Fibroblast of skin of right biceps (primary cell): ENCODE measurements around the gene ASPN.
"Not testable (repeated sequence)": the region's sequence is repeated elsewhere in the genome, so short reads cannot be mapped to it uniquely, and the experiment has no call there.

ENCODE experiments used
- DNase-seq: peaks from one replicate; pipeline ENCODE4 v3.0.0-alpha.2; 2013

The ASPN gene

DNA sequence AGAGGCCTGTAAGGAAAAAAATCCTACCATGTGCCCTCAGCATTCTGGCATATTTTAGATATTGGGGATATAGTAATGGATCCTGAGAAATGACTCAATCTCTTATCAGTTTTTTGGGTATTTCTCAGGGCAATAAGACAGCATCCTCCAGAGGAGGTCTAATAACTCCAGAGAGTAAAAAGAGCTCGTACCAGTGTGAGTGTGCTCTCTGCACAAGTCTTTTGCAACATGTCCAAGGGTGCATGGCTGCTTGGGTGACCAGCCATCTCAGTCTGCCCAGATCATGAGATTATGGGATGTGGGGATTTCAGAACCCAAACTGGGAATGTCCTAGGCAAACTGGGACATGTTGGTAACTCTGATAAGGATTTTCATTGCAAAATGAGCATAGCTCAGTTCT, 15.3 kb downstream of the ASPN start:
- no peak for DNase-seq

DNA sequence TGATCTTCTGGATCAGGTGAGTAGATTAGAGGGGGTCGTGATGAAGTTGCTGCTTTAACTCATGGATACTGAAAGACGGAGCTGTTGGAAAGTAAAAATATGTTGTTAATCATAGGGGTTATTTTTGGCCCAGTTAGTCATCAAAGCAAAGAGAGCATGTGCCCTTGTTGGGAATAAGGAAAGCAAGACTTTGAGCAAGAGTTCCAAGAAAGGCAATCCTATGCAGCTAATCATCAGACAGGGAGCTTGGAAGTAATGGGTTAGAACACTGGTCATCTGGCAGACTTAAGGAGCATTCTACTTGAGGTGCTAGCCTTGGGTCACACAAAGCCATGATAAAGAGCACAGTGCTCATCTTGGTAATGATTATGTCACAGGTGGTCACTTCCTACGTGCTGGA, 18.3 kb downstream of the ASPN start:
- DNase-seq: peak; percentile 94

DNA sequence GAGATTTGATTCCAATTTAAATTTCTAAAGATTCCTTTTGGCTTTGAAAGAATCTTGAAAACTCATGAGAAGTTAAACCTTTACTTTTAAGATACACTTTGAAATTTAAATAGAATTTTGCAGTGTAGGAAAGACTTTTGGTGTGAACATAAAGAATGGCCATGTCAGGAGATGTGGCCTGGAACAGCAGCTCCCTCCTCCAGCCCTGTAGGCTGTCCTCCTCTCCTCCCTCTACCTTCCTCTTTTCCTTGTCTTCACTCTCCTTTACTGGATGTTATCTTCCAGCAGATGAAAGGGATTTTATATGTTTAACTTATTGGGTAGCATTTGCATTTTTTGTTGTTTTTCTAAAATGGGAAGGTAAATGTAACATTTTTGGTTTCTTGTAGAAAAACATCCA, 18.9 kb downstream of the ASPN start:
- no peak for DNase-seq

DNA sequence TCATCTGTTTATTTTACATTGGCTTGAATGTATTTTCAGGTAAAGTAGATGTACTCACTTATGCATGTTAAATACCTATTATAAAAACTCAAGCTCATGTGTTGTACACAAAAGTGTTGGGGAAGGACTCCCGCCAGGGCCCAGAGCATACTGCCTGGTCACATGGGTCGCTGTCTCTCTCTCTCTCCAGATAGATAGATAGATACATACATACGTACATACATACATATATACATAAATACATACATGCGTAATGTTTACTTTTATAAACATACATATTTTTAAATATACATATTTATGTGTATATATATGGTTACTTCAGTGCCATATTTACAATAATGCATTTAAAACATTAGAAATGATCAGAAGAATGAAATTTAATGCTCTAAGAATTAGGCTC, 24.7 kb downstream of the ASPN start:
- DNase-seq: no peak

DNA sequence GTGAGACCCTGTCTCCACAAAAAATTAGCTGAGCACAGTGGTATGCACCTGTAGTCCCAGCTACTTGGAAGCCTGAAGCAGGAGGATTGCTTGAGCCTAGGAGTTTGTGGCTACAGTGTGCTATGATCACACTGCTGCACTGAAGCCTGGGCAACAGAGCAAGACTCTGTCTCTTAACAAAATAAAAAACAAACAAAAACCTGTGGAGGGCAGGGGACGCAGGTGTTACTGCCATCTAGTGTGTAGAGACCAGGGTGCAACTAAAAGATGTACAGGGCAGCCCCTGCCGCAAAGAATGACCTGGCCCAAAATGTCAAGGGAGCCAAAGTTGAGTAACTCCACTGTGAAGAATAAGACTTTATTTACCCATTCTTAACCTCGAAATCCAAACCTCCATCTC, 27.1 kb downstream of the ASPN start:
- DNase-seq: no peak

DNA sequence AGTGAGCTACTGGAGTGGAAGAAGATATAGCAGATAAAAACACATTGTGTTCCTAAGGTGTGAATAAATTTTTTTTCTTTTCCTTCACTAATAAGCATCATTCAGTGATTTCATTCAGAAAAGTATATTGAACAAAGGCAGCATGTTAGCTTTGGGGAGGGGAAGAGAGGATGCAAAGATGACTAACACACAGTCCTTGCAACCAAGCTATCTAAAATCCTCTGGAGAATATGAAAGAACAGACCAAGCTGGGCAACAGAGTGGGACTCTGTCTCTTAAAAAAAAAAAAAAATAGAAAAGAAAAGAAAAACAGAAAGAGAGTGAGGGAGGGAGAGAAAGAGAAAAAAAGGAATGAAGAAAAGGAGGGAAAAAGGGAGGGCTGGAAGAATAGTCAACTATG, 35.8 kb downstream of the ASPN start:
- DNase-seq: peak; percentile 24

DNA sequence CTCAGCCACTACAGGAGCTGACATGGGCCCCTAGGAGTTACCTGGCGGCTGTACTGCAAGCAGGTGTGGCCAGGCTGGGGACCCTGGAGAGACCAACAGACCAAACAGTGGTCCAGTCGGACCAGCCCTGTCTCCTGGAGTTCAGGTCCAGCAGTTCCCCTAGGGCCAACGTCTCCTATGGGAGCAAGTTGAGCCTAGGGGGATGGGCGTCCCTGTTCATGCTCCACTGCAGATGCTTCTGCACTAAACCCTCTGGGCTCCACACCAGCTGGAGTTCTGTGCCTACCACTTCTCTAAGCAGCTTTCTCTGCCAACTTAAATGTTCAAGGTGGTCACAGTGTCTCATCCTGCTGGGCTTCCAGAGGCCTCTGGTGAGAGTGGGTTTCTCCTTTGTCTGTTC, 37.5 kb downstream of the ASPN start:
- no peak for DNase-seq

DNA sequence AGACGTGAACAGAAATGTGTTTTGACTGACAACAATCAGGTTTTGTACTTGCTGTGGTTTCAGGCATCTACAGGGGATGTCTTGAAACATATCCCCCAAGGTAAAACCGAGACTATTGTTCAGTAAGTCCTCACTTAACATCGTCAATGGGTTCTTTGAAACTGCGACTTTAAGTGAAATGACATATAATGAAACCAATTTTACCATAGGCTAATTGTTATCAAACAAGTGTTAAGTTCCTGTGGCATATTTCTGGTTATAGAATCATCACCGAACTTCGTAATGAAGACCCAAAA, 41.6 kb downstream of the ASPN start:
- no peak for DNase-seq

DNA sequence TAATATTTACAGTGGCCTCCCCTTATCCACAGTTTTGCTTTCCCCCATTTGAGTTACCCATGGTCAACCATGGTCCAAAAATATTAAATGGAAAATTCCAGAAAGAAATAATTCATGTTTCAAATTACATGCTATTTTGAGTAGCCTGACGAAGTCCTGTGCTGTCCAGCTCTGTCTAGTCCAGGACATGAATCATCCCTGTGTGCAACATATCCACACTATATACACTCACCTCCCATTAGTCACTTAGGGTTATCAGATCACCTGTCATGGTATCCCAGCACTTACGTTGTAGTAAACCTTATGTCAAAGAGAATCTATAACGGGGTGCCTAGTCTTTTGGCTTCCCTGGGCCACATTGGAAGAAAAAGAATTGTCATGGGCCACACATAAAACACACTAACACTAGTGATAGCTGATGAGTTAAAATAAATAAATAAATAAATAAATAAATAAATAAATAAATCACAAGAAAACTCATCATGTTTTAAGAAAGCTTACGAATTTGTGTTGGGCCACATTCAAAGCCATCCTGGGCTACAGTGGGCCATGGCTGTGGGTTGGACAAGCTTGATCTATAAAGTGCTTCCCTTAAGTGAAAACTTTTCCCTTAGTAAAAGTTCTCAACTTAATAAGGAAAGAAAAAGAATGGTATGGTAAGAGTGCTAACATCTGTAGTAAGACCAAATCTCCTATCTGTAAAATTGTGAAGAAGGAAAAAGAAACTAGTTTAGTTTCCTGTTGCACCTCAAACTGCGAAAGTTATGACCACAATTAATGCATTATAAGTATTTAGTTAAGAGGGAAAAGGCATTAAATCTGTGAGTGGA, 42.2 kb downstream of the ASPN start:
- DNase-seq: peak; percentile 36

DNA sequence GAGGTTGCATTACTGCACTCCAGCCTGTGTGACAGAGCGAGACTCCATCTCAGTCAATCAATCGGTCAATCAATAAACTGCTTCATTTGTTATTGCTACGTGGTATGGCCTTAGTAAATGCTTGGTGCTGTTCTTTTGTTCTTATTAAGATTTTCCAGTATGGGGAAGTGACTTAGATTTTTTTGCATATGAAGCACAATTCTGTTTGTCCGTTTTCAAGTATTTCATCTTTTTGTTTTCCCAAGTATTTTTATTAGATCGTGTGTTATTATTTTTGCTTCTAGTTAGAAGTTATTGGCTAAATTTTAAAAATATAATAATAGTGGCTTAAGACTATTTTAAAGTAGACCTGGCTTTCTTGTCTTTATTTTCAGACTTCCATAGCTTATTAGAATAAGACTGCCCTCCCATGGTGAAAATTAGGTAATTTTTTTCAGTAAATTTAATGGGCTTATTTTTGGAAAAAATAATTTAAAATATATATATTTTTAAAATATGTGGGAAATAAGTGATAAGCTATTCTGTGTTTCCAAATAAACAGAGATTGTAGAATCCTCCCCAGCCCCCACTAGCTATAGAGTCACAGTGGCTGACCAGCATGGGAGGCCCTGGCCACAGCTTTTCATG, 43.3 kb downstream of the ASPN start:
- DNase-seq: peak; percentile 24

DNA sequence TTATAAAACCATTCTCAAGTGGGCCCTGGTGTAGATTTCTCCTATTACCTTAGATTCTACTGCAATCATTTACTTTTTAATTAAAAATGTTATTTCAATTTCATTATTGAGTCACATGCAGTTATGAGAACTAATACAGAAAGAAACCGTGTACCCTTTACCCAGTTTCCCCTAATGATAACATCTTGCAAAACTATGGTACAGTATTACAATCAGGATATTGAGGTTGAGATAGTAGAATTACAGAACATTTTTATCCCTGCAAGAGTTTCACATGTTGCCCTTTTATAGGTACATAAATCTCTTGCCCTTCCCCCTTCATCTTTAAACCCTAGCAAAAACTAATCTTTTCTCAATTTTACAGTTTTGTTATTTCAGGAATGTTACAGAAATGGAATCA, 47.0 kb downstream of the ASPN start:
- no peak for DNase-seq

DNA sequence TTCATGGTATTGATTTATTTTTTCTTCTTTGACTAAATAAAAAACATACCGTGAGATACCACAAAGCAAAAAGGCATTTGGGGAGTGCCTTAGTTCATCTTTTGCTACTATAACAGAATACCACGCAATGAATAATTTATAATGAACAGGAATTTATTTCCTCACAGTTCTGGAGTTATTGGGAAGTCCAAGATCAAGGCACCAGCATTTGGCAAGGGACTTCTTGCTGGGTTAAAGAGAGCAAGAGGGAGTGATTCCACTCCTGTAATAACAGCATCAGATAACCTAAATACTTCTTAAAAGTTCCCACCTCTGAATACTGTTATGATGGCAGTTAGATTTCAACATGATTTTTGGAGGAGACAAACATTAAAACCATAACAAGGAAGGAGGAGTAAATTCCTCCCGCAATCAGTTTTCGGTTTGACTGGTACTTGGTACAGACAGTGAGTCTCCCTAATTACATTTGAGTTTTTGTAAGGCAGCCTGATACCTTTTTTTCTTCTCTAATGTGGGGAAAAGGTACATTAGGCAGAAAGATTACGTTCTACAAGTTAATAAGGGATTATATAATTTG, 49.2 kb downstream of the ASPN start:
- no peak for DNase-seq

DNA sequence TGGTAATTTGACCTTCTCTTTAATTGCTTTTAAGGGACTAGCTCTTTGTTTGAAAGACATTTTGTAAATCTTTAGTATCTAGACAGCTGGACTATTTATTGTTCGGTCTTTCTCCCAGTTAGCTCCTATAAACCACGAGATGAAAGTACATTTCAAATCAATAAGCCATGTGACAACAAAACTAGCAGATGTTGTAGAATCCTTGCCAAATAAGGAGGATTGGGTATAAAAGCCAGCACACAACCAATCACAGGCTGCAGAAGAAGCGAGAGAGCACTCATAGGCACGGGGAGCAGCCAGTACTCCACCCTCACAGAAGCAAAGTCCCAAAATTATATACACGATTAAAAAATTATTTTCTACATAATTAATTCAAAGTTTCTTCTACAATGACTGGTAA, 50.0 kb downstream of the ASPN start:
- no peak for DNase-seq

DNA sequence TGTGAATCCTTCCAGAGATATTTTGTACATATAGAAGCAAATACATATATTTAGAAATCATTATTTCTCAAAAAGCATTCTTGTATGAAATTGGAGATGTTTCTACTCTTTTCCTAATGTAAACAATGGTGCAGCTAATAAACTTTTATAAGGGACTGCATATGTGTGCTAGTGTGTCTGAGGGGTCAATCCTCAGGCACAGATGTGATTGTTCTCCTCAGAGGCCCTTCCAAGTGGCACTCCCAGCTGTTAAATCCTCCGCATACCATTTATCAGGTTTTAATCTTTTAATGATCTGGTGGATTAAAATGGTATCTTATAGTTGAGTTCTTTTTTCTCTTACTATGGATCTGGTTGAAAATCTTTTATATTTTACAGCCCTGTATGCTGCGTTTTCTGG, 52.5 kb downstream of the ASPN start:
- no peak for DNase-seq

DNA sequence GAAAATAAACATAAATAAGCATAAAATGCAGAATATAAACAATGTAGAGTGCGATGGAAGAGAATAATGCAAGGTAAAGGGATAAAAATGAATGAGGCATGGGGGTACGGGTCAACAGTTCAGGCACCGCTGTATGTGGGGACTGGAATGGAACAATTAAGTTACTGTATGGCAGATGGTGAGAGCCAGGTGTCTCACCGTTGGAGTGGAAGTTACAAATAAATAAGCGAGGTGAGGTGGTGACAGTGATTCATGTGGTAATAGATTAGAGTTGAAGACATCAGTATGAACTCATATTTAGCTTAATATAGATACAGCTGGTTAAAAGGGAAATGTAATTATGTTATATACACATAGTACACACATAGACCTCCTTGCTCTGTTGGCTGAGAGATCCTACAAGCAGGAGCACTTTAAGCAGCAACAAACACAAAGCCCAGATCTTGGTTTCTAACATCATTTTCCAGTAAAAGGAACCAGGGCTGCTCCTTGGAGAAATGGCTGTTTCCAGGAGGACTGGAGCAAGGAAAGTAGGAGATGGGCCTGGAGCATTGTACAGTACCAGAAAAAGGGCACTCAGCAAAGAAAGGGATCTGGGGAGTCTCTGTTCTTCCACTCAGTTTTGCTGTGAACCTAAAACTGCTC, 55.7 kb downstream of the ASPN start:
- no peak for DNase-seq

DNA sequence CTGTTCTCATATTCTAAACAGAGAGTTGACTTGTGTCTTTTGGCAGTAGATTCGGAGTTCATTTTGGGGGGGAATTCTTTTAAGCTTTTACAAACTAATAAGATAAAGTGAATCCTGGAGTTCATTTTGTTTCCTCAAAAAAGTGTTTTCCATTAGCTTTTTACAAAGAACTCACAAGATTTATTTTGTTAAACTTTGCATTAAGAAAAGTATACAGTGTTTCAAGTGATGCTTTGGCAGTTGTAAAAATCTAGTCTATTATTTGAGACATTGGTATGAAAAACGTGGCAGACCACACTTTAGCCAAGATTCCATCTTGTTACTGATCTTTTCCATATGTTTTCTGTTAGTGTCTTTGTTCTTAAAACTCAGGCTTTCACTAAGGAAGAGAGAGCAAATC, 56.8 kb downstream of the ASPN start:
- peak; percentile 68 for DNase-seq

DNA sequence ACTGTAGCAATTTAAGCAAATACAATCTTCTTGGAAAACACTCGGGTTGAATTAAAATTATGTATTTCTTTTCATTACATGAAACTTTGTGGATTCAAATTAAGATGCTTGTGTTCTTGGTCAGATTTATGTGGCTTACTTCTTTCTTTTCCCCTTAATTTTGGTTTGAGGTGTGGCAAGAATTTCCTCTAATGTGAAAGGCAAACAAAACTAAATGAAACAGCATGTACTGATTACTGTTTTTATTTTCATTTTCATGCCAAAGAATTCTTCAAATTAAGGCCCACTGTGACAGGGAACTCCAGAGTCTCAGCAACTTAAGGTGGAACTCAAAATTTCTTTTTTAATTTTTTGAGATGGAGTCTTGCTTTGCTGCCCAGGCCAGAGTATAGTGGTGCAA, 58.0 kb downstream of the ASPN start, which contains the start of gene OMD:
TSS of gene OMD (minus strand) at position 132 of the 400 bp plus-strand sequence. CDS start 6,913 bp downstream, outside the sequence.
- peak; percentile 69 for DNase-seq

DNA sequence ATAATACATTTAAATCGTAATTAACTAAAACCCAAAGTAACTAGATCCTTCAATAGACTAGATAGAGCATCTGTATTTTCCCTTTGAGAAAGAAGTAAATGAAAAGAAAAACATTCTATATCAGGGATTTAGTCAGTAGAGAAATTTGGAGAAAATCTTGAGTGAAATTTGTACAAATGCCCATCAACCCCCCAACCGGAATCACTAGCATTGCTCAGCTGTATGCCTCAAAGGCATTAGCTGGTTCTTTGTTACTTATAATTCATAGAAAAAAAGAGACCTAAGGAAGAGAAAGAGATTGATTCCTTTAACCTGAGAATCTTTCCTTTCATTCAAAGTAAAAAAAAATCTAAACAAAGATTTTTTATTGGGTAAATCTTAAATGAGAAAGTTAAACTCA, 58.7 kb downstream of the ASPN start:
- DNase-seq: no peak

DNA sequence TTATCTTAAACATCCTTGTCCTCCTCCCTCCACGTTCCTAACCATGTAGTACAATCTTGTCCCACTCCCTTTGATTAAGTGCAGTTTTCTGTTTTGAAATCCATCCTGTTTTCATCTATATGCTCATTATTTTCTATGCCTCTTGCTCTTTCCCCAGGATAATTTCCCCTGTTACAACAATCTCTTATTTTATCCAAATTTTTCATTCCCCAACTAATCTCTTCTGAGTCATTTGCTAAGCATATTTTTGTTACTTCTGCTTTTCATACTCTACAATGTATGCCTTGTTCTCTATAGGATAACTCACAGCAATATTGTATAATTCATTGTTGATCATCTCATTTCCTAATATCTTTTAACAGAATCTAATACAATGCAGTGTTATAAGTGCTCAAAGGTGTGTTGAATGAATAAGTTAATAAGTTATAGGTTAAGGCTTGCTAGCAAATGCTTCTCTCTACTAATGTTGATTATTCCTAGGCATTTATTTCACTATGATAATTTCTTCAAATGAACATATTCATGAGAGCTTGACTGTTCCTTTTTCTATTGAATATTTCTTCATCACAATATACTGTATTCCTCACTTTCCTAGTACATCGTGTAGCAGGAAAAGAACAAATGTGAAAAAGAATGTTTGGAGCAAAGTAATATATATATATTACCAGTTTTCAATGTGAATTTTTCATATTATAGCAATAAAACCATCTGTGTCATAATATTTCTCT, 59.5 kb downstream of the ASPN start:
- DNase-seq: no peak

DNA sequence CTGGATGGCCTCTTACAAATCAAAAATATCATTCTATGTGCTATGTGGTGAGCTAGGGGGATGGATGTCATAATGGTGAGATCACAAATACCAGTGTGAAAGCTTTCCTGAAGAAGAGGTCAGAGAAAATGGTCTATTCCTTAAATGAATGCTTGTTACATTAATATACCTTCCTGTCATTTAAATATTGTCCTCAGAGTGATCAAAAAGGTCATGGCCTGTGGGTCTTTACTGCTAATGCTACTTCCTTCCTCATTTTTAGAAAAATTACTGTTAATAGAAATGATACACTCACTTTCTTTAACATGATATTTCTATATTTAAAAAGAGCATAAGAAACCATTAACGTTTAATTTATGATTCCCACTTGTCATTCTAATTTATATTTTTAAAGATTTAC, 67.7 kb downstream of the ASPN start:
- DNase-seq: no peak

DNA sequence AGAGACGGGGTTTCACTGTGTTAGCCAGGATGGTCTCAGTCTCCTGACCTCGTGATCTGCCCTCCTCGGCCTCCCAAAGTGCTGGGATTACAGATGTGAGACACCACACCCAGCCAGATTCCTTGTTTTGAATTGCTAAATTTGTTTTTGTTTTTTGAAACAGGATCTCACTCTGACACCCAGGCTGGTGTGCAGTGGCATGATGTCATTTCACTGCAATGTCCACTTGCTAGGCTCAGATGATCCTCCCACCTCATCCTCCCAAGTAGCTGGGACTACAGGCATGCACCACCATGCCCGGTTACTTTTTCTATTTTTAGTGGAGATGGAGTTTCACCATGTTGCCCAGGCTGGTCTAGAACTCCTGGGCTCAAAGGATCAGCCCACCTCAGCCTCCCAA, 71.1 kb downstream of the ASPN start:
- not testable (repeated sequence) for DNase-seq

DNA sequence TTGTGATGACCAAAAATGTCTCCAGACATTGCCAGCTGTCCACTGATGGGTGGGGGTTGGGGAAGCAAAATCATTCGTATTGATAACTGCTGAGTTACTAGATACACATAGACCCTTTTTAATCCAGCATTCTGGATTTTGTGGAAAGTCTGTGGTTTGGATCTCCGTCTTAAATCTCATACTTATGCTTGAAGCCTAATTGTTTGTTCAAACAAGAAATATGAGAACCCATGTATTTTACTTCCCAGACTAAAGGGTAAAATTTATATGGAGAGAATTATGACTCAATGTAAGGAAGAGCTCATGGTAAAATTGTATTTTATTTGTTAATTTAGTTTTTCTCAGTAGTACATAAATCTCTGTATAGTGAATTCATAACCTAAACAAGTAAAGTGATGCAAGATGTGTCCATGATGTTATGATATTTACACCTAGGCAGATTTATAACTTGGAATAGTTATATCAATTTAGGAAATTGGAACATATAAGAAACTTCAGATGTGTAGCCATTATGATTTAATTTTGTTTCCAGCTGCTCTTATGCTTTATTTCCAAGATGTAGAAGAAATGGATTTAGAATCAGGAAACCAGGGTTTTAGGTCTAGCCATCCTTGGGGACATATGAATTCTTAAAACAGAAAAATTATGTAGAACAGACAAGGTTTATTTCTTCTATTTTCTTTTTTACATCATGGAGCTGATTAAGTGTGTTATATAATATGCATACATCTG, 73.4 kb downstream of the ASPN start:
- no peak for DNase-seq

DNA sequence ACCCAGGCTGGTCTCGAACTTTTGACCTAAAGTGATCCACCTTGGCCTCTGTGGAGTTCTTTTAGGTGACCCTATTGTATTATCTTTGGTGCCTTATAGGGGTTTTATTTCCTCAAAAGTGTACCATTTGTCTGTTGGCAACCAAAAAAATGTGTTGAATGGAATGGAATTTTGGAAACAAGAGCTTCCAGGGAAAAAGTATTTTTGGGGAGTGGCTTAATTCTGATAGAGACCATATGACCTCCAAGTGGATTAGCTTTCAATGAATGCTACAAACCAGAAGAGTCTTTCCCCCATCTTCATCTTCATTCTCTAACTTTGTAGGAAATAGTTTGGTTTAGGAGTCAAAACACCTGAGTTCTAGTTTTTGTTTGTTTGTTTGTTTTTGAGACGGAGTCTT, 74.5 kb downstream of the ASPN start:
- no peak for DNase-seq
